Lower lobe of right lung (tissue), 2 donors: ENCODE measurements around the gene DGKB. TPM values are rescaled to one million over a fixed set of nuclear protein-coding genes. Genes with fewer than 3 reads are reported as not detected.

Experiments
- ATAC-seq, 2 donors: fragments of 200-7000 bp; cut with Tn5 transposase; one replicate each; pipeline ENCODE4 v1.9.1; 2020 to 2022; ENCODE audit warnings: mild to moderate bottlenecking in 2 of 2, moderate library complexity in 2 of 2
- DNase-seq: peaks from one replicate; pipeline ENCODE4 v3.0.0-alpha.2; 2020
- H3K27ac ChIP-seq: fragments of 200-600 bp; one replicate; pipeline ENCODE4 v1.8.0; 2022
- H3K27me3 ChIP-seq: fragments of 200-600 bp; one replicate; pipeline ENCODE4 v1.8.0; 2022; ENCODE audit warnings: low read depth
- H3K36me3 ChIP-seq: fragments of 200-600 bp; one replicate; pipeline ENCODE4 v1.8.0; 2022; ENCODE audit warnings: mild to moderate bottlenecking
- H3K4me1 ChIP-seq: fragments of 200-600 bp; one replicate; pipeline ENCODE4 v1.8.0; 2022
- H3K4me3 ChIP-seq: fragments of 200-600 bp; one replicate; pipeline ENCODE4 v1.8.0; 2022; ENCODE audit warnings: mild to moderate bottlenecking
- H3K9me3 ChIP-seq: fragments of 200-600 bp; one replicate; pipeline ENCODE4 v1.8.0; 2022
- intact Hi-C: fragments of 100-400 bp; cut with DNase I; formaldehyde crosslinking; loops from one replicate; pipeline ENCODE4 v1.11.0; 2022
- total RNA-seq: library from RNA; stranded (reverse); fragmentation: NEBNext Ultra II Directional; extraction: Animal tissue kit (Norgen Biotek cat#: 25700); gene quantifications from one replicate; pipeline ENCODE4 v1.2.1, GENCODE V29; 2021
- TF ChIP-seq, protein P1 (sequence below): fragments of 200-600 bp; IDR thresholded peaks from one replicate; pipeline ENCODE4 v1.8.0; 2022; ENCODE audit warnings: antibody characterized with exemption, mild to moderate bottlenecking
- donor health status: DM: no; HTN: yes; CAD: no; lungs with severe emphysema.

The DGKB gene
- total RNA-seq, 1 donor from 2014 or later = 0.09 TPM

DNA sequence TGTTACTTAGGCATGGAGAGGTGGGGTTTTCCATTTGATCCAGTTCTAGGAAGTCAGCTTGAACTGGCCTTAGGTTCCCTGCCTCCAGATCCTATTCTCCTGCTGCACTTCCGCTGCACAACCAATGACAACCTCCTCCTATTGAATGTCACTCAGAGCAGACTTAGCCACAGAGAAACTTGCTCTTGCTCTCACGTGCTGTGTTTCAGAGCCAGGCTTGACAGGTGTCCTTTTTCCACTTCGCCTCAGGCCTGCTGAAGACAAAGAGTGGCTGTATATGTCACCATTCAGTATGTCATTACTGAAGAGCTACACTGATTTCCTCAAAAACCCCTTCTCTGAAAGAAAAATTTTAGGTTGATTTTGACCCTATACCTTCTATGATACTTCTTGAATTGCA lies 797.7 kb downstream of the DGKB start:
- Histone ChIP-seq H3K36me3 (no peaks in the 10 kb centered on the region), H3K4me3 (no peak overlapping the region), H3K27ac (no peak overlapping the region), H3K4me1 (no peaks in the 10 kb centered on the region), H3K9me3 (no peaks in the 10 kb centered on the region), H3K27me3 (no peaks in the 10 kb centered on the region)
- intact Hi-C loops = no loop called here
- ATAC-seq = no peak
- TF ChIP-seq, protein P1, sequence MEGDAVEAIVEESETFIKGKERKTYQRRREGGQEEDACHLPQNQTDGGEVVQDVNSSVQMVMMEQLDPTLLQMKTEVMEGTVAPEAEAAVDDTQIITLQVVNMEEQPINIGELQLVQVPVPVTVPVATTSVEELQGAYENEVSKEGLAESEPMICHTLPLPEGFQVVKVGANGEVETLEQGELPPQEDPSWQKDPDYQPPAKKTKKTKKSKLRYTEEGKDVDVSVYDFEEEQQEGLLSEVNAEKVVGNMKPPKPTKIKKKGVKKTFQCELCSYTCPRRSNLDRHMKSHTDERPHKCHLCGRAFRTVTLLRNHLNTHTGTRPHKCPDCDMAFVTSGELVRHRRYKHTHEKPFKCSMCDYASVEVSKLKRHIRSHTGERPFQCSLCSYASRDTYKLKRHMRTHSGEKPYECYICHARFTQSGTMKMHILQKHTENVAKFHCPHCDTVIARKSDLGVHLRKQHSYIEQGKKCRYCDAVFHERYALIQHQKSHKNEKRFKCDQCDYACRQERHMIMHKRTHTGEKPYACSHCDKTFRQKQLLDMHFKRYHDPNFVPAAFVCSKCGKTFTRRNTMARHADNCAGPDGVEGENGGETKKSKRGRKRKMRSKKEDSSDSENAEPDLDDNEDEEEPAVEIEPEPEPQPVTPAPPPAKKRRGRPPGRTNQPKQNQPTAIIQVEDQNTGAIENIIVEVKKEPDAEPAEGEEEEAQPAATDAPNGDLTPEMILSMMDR = no peak
- DNase-seq = no peak

- Histone ChIP-seq H3K9me3 (no peaks in the 10 kb centered on the region), H3K36me3 (no peaks in the 10 kb centered on the region), H3K27ac (no peak overlapping the region), H3K4me1 (no peaks in the 10 kb centered on the region), H3K27me3 (no peaks in the 10 kb centered on the region), H3K4me3 (no peak overlapping the region)
- ATAC-seq (no peak), DNase-seq (no peak)
- intact Hi-C loops = no loop called here
- TF ChIP-seq, protein P1 = no peak
Observed at GRCh38 chr7:14096159-14096558, 806.4 kb downstream of the DGKB start.

GRCh38 chr7:14095233-14095950 lies 807.2 kb downstream of the DGKB start:
- H3K4me3 ChIP-seq = no peak overlapping the region
- TF ChIP-seq, protein P1 = no peak
- no peak for ATAC-seq
- intact Hi-C loops = no loop called here
- H3K9me3 ChIP-seq = no peaks in the 10 kb centered on the region
- H3K36me3 ChIP-seq = no peaks in the 10 kb centered on the region
- no peak overlapping the region for H3K27ac ChIP-seq
- no peaks in the 10 kb centered on the region for H3K4me1 ChIP-seq
- DNase-seq = no peak
- no peaks in the 10 kb centered on the region for H3K27me3 ChIP-seq
